Neural progenitor cell (in vitro differentiated cells): ENCODE results near the gene RARRES2. TPM values are rescaled to one million over a fixed set of nuclear protein-coding genes. Genes with fewer than 3 reads are reported as not detected.
A peak's percentile ranks its signal among the peaks of the same experiment; 100 is the strongest.

Experiments used
- DNase-seq: peaks from one replicate; pipeline ENCODE4 v3.0.0-alpha.2; 2016; ENCODE audit warnings: low spot score
- H2AFZ ChIP-seq: fragments of 200-600 bp; sonication (generic); replicated peaks from 2 replicates; pipeline ENCODE4 v1.6.1; 2016; ENCODE audit warnings: antibody characterized with exemption
- H3F3A ChIP-seq: fragments of 200-600 bp; sonication (generic); 2 replicates; pipeline ENCODE4 v1.6.1; 2016; ENCODE audit warnings: antibody characterized with exemption, low read depth
- H3K27ac ChIP-seq: fragments of 200-600 bp; sonication (generic); 2 replicates; pipeline ENCODE4 v1.5.1; 2016; ENCODE audit warnings: mild to moderate bottlenecking
- H3K27me3 ChIP-seq: fragments of 200-600 bp; sonication (generic); 2 replicates; pipeline ENCODE4 v1.6.1; 2016; ENCODE audit warnings: mild to moderate bottlenecking, moderate library complexity
- H3K36me3 ChIP-seq: fragments of 200-600 bp; sonication (generic); 2 replicates; pipeline ENCODE4 v1.5.1; 2016
- H3K4me1 ChIP-seq: fragments of 200-600 bp; sonication (generic); 2 replicates; pipeline ENCODE4 v1.6.1; 2016; ENCODE audit warnings: mixed run types
- H3K4me2 ChIP-seq: fragments of 200-600 bp; sonication (generic); 2 replicates; pipeline ENCODE4 v1.6.1; 2016
- H3K4me3 ChIP-seq: fragments of 200-600 bp; sonication (generic); 2 replicates; pipeline ENCODE4 v1.5.1; 2016
- H3K79me2 ChIP-seq: fragments of 200-600 bp; sonication (generic); 2 replicates; pipeline ENCODE4 v1.6.1; 2016; ENCODE audit warnings: low read depth
- H3K9ac ChIP-seq: fragments of 200-600 bp; sonication (generic); 2 replicates; pipeline ENCODE4 v1.6.1; 2016
- H3K9me3 ChIP-seq: fragments of 200-600 bp; sonication (generic); 2 replicates; pipeline ENCODE4 v1.5.1; 2016; ENCODE audit warnings: low read depth
- H4K20me1 ChIP-seq: fragments of 200-600 bp; sonication (generic); 2 replicates; pipeline ENCODE4 v1.6.1; 2016; ENCODE audit warnings: low read depth
- H3K27ac Mint-ChIP-seq: 3 replicates; pipeline ENCODE4 v1.8.0; 2021; ENCODE audit warnings: mixed read lengths
- H3K27me3 Mint-ChIP-seq: 2 replicates; pipeline ENCODE4 v1.8.0; 2022; ENCODE audit warnings: low read depth, mild to moderate bottlenecking, inconsistent platforms, moderate library complexity, mixed read lengths; ENCODE audit not compliant: insufficient read depth
- H3K36me3 Mint-ChIP-seq: 3 replicates; pipeline ENCODE4 v1.8.0; 2021; ENCODE audit warnings: mixed read lengths
- H3K4me1 Mint-ChIP-seq: 3 replicates; pipeline ENCODE4 v1.8.0; 2021; ENCODE audit warnings: mixed read lengths
- H3K4me3 Mint-ChIP-seq: 3 replicates; pipeline ENCODE4 v1.8.0; 2021; ENCODE audit warnings: mild to moderate bottlenecking, moderate library complexity, mixed read lengths
- H3K9me3 Mint-ChIP-seq: 3 replicates; pipeline ENCODE4 v1.8.0; 2020; ENCODE audit warnings: mixed read lengths
- CTCF ChIP-seq: fragments of 200-600 bp; sonication (generic); IDR thresholded peaks from 2 replicates; pipeline ENCODE4 v1.5.1; 2017; ENCODE audit warnings: antibody characterized with exemption, mild to moderate bottlenecking
- EZH2 ChIP-seq: fragments of 200-600 bp; sonication (generic); IDR thresholded peaks from 2 replicates; pipeline ENCODE4 v1.6.1; 2017; ENCODE audit warnings: antibody characterized with exemption, mild to moderate bottlenecking, moderate library complexity
- EZH2phosphoT487 ChIP-seq: fragments of 200-600 bp; sonication (generic); IDR thresholded peaks from 2 replicates; pipeline ENCODE4 v1.6.1; 2017; ENCODE audit warnings: antibody characterized with exemption
- total RNA-seq: library from RNA; depleted of rRNA; stranded (reverse); fragments of >200 nt; gene quantifications from 2 replicates; pipeline ENCODE4 v1.2.3, GENCODE V29; 2015; ENCODE audit warnings: low replicate concordance

Gene RARRES2
- total RNA-seq, 1 donor from 2014 or later = 0.19 TPM

DNA sequence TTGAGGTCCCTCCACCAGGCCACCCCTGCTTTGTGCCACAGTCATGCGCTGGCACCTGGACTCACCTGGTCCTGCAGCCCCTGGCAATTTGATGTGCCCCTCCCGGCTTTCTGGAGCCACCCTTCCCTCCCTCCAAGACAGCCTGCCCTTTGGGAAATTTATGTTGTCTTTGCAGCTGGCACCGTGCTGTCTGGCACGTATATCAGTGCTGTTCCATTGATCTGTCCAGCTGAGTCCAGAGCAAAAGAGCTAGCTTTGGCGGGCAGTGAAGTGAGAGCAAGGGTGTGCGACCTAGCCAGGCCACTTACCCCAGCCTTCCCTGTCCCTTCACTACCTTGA lies 5.7 kb downstream of the RARRES2 start:
- H3F3A ChIP-seq = no peaks in the 10 kb centered on the region
- Mint-ChIP-seq H3K27me3 (peaks cover 18% of the 10 kb centered on the region), H3K4me3 (no peak overlapping the region), H3K27ac (no peak overlapping the region), H3K36me3 (no peaks in the 10 kb centered on the region), H3K4me1 (peaks cover 27% of the 10 kb centered on the region), H3K9me3 (no peaks in the 10 kb centered on the region)
- no peaks in the 10 kb centered on the region for H3K36me3 ChIP-seq
- peaks cover 22% of the 10 kb centered on the region for H3K27me3 ChIP-seq
- DNase-seq = no peak
- no peak overlapping the region for H3K27ac ChIP-seq
- peaks cover 18% of the 10 kb centered on the region for H3K4me1 ChIP-seq
- H3K79me2 ChIP-seq = no peaks in the 10 kb centered on the region
- H3K4me3 ChIP-seq = no peak overlapping the region
- no peak overlapping the region for H2AFZ ChIP-seq
- H4K20me1 ChIP-seq = peaks cover 5% of the 10 kb centered on the region
- H3K9me3 ChIP-seq = no peaks in the 10 kb centered on the region
- no peak for TF ChIP-seq EZH2
- no peak for TF ChIP-seq CTCF
- no peak for TF ChIP-seq EZH2phosphoT487
- no peak overlapping the region for H3K9ac ChIP-seq
- no peak overlapping the region for H3K4me2 ChIP-seq

DNA sequence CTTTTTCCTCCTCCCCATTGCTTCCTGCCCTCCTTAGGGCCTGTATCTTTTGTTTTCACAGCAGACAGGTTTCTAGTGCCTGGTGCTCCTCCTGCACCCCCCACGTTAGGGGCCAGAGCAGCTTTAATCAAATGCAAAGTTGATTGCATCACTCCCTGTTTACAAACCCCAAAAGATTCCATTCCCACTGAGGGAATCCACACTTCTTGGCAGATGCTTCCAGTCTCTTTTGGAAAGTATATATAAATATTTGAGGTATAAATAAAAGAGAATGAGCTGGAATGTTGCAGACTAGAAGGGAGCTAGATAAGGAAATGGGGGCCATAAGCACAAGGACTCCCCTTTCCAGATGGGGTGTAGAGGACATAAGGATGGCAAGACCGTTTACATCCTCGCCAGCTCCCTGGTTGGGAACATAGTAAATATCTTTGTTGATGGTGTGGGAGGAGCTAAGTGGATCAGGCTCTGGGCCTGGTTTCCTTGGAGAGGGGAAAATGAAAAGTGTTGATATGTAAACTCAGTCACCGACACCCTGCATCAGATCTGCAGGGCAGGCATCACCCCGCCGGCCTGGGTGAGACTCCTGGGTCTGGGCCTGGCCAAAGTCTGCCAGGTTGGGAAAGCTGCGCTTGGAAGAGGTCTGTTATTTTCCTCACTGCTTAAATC lies 6.2 kb downstream of the RARRES2 start:
- H3K4me3 ChIP-seq = no peak overlapping the region
- peaks cover 26% of the 10 kb centered on the region for H3K4me1 Mint-ChIP-seq

GRCh38 chr7:150334108-150334507 lies 7.3 kb downstream of the RARRES2 start:
- TF ChIP-seq EZH2phosphoT487 = no peak
- H3K27me3 Mint-ChIP-seq = peaks cover 10% of the 10 kb centered on the region

More for the DNA sequence above, 6.2 kb downstream of the RARRES2 start:
- no peaks in the 10 kb centered on the region for H3K36me3 Mint-ChIP-seq
- TF ChIP-seq CTCF = no peak
- TF ChIP-seq EZH2 = no peak
- TF ChIP-seq EZH2phosphoT487 = no peak
- Histone ChIP-seq H3K36me3 (no peaks in the 10 kb centered on the region), H3K9me3 (no peaks in the 10 kb centered on the region), H3K79me2 (no peaks in the 10 kb centered on the region), H3K27me3 (peaks cover 17% of the 10 kb centered on the region), H3K9ac (no peak overlapping the region), H2AFZ (no peak overlapping the region), H3K27ac (no peak overlapping the region), H3K4me1 (peaks cover 13% of the 10 kb centered on the region), H4K20me1 (peaks cover 4% of the 10 kb centered on the region), H3F3A (no peaks in the 10 kb centered on the region), H3K4me2 (no peak overlapping the region)
- H3K27me3 Mint-ChIP-seq = peaks cover 18% of the 10 kb centered on the region
- no peak for DNase-seq
- H3K27ac Mint-ChIP-seq = peak overlapping the region; percentile 81
- H3K4me3 Mint-ChIP-seq = no peak overlapping the region
- no peaks in the 10 kb centered on the region for H3K9me3 Mint-ChIP-seq

DNA sequence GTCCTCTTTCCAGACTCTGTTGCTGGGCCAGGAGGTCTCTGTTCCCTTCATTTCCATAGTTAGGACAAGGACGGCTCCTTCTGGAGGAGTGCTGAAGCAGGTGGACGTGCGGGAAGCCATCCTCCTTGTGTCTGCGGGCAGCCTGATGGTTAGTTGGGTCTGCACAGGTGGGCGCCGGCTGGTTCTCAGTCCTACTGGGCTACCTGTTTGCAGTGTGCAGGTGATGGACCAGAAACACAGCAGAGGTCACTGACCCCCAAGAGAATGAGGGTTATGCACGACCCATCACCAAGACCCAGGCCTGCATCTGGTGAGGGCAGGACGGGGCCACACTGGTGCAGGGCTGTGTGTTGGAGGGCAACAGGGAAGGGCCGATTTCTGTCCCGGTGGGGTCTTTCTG lies 7.8 kb downstream of the RARRES2 start:
- Histone ChIP-seq H3K4me1 (peaks cover 13% of the 10 kb centered on the region), H3K9me3 (no peaks in the 10 kb centered on the region), H3F3A (peaks cover 5% of the 10 kb centered on the region), H3K27me3 (peaks cover under 1% of the 10 kb centered on the region), H3K79me2 (no peaks in the 10 kb centered on the region), H2AFZ (no peak overlapping the region), H4K20me1 (peaks cover 4% of the 10 kb centered on the region), H3K36me3 (no peaks in the 10 kb centered on the region), H3K4me2 (no peak overlapping the region), H3K9ac (no peak overlapping the region), H3K27ac (no peak overlapping the region), H3K4me3 (no peak overlapping the region)
- no peak for TF ChIP-seq EZH2
- no peak for TF ChIP-seq CTCF
- no peak for TF ChIP-seq EZH2phosphoT487
- DNase-seq = no peak
- H3K27ac Mint-ChIP-seq = no peak overlapping the region
- no peaks in the 10 kb centered on the region for H3K9me3 Mint-ChIP-seq
- no peaks in the 10 kb centered on the region for H3K36me3 Mint-ChIP-seq
- H3K27me3 Mint-ChIP-seq = peaks cover 7% of the 10 kb centered on the region
- H3K4me1 Mint-ChIP-seq = peaks cover 17% of the 10 kb centered on the region
- H3K4me3 Mint-ChIP-seq = no peak overlapping the region

More at GRCh38 chr7:150334108-150334507, 7.3 kb downstream of the RARRES2 start:
- Histone ChIP-seq H3K4me2 (no peak overlapping the region), H3K79me2 (no peaks in the 10 kb centered on the region), H3K4me3 (no peak overlapping the region), H3K9me3 (no peaks in the 10 kb centered on the region), H3K27me3 (peaks cover 5% of the 10 kb centered on the region), H3F3A (peaks cover 5% of the 10 kb centered on the region), H3K36me3 (no peaks in the 10 kb centered on the region), H4K20me1 (peaks cover 4% of the 10 kb centered on the region), H3K9ac (no peak overlapping the region), H3K4me1 (peaks cover 13% of the 10 kb centered on the region), H2AFZ (no peak overlapping the region), H3K27ac (no peak overlapping the region)
- no peak overlapping the region for H3K27ac Mint-ChIP-seq
- H3K4me3 Mint-ChIP-seq = no peak overlapping the region
- H3K9me3 Mint-ChIP-seq = no peaks in the 10 kb centered on the region
- peaks cover 15% of the 10 kb centered on the region for H3K4me1 Mint-ChIP-seq
- DNase-seq = no peak
- no peaks in the 10 kb centered on the region for H3K36me3 Mint-ChIP-seq
